Activated CD8-positive, alpha-beta memory T cell treated with anti-CD3 and anti-CD28 coated beads, Interleukin-2, amount 50 U/mL, for 24 hours (primary cell): ENCODE results near the gene NOX1.
"Not testable (repeated sequence)": the region's sequence is repeated elsewhere in the genome, so short reads cannot be mapped to it uniquely, and the experiment has no call there.

Experiments
- DNase-seq: peaks from one replicate; pipeline ENCODE4 v3.0.0-alpha.2; 2020; ENCODE audit errors: extremely low read depth

Gene NOX1

GRCh38 chrX:100819837-100820666 lies 54.1 kb downstream of the NOX1 start, which contains the start of gene CSTF2:
TSS of gene CSTF2 (plus strand) at chrX:100820391. CDS start at chrX:100820417, 26 bp downstream.
- DNase-seq, result peak; percentile 47

- no peak for DNase-seq
These were observed 54.7 kb downstream of the NOX1 start for GRCh38 chrX:100819534-100819836.

- no peak for DNase-seq
These were observed 56.8 kb downstream of the NOX1 start for GRCh38 chrX:100817340-100817739.

GRCh38 chrX:100812216-100813158 lies 61.7 kb downstream of the NOX1 start:
- DNase-seq, result no peak

GRCh38 chrX:100808265-100808664 lies 65.9 kb downstream of the NOX1 start:
- DNase-seq, result not testable (repeated sequence)

- no peak for DNase-seq
These were observed 69.4 kb downstream of the NOX1 start for GRCh38 chrX:100804780-100805179.

- no peak for DNase-seq
These were observed 71.3 kb downstream of the NOX1 start for GRCh38 chrX:100802843-100803242.

- no peak for DNase-seq
These were observed 75.5 kb downstream of the NOX1 start for GRCh38 chrX:100798484-100799214.

GRCh38 chrX:100797359-100797758 lies 76.8 kb downstream of the NOX1 start:
- no peak for DNase-seq

GRCh38 chrX:100796371-100796770 lies 77.8 kb downstream of the NOX1 start:
- DNase-seq, result not testable (repeated sequence)
